ENCODE measurements around the gene BICDL2. TPM values are rescaled to one million over a fixed set of nuclear protein-coding genes. Genes with fewer than 3 reads are reported as not detected.

BICDL2 gene
- total and polyA plus RNA-seq, 3 donors from 2014 or later: 0.29 to 1.3 (median 0.37) TPM

DNA sequence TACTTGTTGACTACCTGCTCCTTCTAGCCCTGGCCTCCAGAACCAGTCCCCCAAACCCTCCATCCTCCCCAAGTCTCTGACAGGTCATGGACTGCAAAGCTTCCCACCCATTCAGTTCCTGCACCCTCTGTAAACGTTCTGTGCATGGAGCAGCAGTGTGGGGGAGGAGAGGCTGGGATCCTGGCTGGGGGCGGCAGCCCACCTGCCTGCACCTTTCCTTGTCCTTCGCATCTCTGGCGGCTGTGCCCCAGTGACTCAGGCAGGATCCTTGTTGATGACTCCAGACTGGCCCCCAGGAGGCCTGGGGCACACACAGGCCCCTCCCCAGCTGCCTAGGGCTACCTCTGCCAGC lies 54.9 kb downstream of the BICDL2 start:
- Histone ChIP-seq H3K4me3 (no peak overlapping the region), H3K36me3 (ENCODE audit: low read depth, missing control alignments) (no peaks in the 10 kb centered on the region), H3K9me3 (no peaks in the 10 kb centered on the region), H3K4me1 (peaks cover 31% of the 10 kb centered on the region), H3K27ac (no peak overlapping the region), H3K27me3 (no peaks in the 10 kb centered on the region)
- WGBS, 2 donors: 45 to 48% methylated on average over 4 of the region's 4 CpGs
- TF ChIP-seq POLR2A (IDR thresholded peaks at IDR 0.05): no peak
- TF ChIP-seq, protein P1, sequence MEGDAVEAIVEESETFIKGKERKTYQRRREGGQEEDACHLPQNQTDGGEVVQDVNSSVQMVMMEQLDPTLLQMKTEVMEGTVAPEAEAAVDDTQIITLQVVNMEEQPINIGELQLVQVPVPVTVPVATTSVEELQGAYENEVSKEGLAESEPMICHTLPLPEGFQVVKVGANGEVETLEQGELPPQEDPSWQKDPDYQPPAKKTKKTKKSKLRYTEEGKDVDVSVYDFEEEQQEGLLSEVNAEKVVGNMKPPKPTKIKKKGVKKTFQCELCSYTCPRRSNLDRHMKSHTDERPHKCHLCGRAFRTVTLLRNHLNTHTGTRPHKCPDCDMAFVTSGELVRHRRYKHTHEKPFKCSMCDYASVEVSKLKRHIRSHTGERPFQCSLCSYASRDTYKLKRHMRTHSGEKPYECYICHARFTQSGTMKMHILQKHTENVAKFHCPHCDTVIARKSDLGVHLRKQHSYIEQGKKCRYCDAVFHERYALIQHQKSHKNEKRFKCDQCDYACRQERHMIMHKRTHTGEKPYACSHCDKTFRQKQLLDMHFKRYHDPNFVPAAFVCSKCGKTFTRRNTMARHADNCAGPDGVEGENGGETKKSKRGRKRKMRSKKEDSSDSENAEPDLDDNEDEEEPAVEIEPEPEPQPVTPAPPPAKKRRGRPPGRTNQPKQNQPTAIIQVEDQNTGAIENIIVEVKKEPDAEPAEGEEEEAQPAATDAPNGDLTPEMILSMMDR (IDR thresholded peaks at IDR 0.05): no peak
- DNase-seq: no peak
- intact Hi-C loops (cut with DNase I; ENCODE audit: low total_unique reads): no loop called here

DNA sequence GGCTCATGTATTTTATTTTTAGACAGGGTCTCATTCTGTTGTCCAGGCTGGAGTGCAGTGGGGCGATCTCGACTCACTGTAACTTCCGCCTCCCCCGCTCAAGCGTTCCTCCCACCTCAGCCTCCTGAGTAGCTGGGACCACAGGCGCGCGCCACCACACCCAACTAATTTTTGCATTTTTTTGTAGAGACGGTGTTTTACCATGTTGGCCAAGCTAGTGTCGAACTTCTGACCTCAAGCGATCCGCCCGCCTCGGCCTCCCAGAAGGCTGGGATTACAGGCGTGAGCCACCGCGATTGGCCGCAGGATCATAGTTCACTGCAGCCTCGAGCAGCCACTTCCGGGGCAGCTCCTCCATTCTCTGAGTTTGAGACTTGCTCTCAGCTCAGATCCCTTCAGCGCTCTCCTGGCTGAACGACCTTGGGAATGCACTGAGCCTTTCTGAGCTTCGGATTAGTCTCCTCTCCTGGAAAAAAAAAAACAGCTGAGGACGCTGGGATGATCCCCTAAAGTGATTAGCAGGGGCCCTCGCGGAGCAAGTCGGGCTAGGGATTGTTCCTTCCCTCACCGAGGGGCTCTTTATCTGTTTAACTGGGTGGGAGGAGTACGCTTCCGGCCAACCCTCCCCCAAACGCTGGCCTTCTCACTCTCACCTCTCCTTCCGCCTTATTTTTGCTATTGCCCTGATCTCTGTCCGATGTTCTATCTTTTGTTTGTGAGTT lies 55.4 kb downstream of the BICDL2 start:
- Histone ChIP-seq H3K27ac (peak overlapping the region; percentile 34 to 89), H3K9me3 (no peaks in the 10 kb centered on the region), H3K36me3 (ENCODE audit: low read depth, missing control alignments) (no peaks in the 10 kb centered on the region), H3K4me1 (peaks cover 31% of the 10 kb centered on the region), H3K4me3 (peak overlapping the region; percentile 76 to 77), H3K27me3 (no peaks in the 10 kb centered on the region)
- WGBS, 2 donors: 18 to 25% methylated on average over 33 of the region's 33 CpGs
- intact Hi-C loops (cut with DNase I; ENCODE audit: low total_unique reads): no loop called here
- TF ChIP-seq, protein P1 (IDR thresholded peaks at IDR 0.05): no peak
- DNase-seq: peak; percentile 64

DNA sequence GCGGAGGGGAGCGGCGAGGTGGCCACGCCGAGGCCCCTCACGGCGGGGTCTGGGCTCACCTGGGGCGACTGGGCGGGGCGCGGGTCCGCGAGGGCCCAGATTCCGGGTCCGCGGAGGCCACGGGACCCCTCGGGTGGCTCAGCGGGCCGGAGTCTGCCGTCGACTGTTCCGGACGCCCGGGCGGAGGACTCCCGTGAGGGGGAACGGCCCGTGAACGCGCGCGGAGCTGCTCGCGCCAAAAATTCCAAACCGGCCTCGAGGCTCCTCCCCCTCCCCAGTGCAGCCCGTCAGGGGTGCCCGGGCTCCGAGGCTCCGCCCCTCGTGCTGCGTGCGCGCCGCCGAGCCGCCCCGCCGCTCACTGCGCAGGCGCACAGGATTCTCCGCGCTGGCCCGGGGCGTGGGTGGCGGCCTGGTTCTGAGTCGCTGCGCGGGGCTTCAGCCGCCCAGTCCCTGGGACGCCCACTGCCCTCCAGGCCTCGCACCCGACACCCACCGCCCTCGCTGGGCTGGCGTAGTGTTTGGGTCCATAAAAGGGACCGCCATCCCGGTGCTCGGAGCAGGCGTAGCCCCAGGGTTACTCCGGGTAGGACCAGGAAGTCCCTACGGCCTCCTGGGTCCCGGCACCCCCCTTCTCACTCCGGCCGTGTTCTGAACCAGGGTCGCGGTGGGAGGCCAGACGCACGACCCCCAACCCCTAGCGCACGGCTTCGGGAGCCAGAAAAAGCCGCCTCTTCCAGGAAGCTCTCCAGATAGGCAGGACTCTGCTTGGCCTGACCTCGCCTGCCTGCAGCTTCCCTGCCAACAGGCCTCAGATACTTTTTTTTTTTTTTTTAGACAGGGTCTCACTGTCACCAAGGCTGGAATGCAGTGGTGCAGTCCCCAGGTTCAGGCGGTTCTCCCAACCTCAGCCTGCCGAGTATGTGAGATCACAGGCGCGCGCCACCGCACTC lies 56.2 kb downstream of the BICDL2 start, which contains the start of gene PKMYT1:
PKMYT1 (minus strand) TSS at position 220 of the 950 bp plus-strand sequence. CDS start 789 bp downstream, outside the sequence.
- H3K9me3 ChIP-seq: no peaks in the 10 kb centered on the region
- H3K27me3 ChIP-seq: no peaks in the 10 kb centered on the region
- WGBS, 2 donors: 5 to 10% methylated on average over 20 to 73 of the region's 91 CpGs
- peaks cover 26% of the 10 kb centered on the region for H3K4me1 ChIP-seq
- peak within 1 kb of the TSS; percentile 76 to 77 for H3K4me3 ChIP-seq
- DNase-seq: peak; percentile 90
- intact Hi-C loops (cut with DNase I; ENCODE audit: low total_unique reads): no loop called here
- TF ChIP-seq, protein P1 (IDR thresholded peaks at IDR 0.05): no peak
- no peak for TF ChIP-seq POLR2A (IDR thresholded peaks at IDR 0.05)
- peak within 1 kb of the TSS; percentile 34 to 89 for H3K27ac ChIP-seq
- no peaks in the 10 kb centered on the region for H3K36me3 ChIP-seq (ENCODE audit: low read depth, missing control alignments)

DNA sequence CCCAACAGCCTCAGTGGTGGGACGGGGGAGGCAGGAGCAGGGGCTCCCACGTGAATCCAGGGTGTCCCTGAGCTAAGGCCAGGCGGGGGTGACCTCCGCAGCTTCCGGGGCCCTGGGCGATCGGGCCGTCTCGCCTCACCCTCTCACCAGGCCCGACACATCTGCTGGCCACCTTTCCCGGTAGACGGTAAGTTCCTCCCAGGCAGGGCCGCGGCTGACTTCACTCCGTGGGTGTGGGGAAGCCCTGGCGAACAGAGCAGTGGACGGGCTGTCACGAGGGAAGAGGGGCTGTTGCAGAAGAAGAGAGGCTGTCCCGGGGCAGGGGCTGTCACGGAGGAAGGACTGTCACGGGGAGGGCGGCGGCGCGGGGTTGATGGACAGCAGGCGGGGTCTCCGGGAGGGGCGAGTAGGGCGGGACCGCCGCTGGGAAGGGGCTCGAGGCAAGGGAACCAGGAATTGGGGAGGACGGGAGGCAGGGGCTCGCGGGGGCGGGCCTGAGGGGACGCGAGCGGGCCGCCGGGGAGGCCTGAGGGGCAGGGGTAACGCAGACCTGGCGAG lies 57.0 kb downstream of the BICDL2 start:
- Histone ChIP-seq H3K4me3 (peak overlapping the region; percentile 76 to 77), H3K27me3 (no peaks in the 10 kb centered on the region), H3K4me1 (peaks cover 20% of the 10 kb centered on the region), H3K9me3 (no peaks in the 10 kb centered on the region), H3K36me3 (ENCODE audit: low read depth, missing control alignments) (no peaks in the 10 kb centered on the region), H3K27ac (peak overlapping the region in 1 of 2 donors; percentile 89)
- TF ChIP-seq, protein P1 (IDR thresholded peaks at IDR 0.05): no peak
- no peak for TF ChIP-seq POLR2A (IDR thresholded peaks at IDR 0.05)
- 1 to 5% methylated on average over 32 to 43 of the region's 43 CpGs for WGBS, 2 donors
- intact Hi-C loops (cut with DNase I; ENCODE audit: low total_unique reads): no loop called here
- DNase-seq: no peak

Small RNA genes within 50 kb of the gene (small RNA-seq; reads per million reads assigned to genes)
- gene LINC00514 (0 reads per million in 2 donors), gene RNU1-22P (0 to 0.09 reads per million in 2 donors)

Other genes starting within 250 kb of the BICDL2 start
- under 1 TPM in 1 of 2 donors, not detected in 1; 0.93 TPM for gene PRSS33, start 249.4 kb downstream of the BICDL2 start, total RNA-seq
- 4.4 TPM for gene PRSS33, start 249.4 kb downstream of the BICDL2 start, polyA plus RNA-seq (ENCODE audit: insufficient read depth, low read depth, low replicate concordance)
- 1 to 10 TPM in 1 of 2 donors, under 1 TPM in 1; 0.43 to 2.1 TPM for gene PRSS41, start 238.5 kb downstream of the BICDL2 start, total RNA-seq
- gene PRSS41, start 238.5 kb downstream of the BICDL2 start, polyA plus RNA-seq (ENCODE audit: insufficient read depth, low read depth, low replicate concordance): 0.88 TPM
- 100 to 1,000 TPM in 1 of 2 donors, 10 to 100 TPM in 1; 62.5 to 130 TPM for gene PRSS21, start 219.7 kb downstream of the BICDL2 start, total RNA-seq
- gene PRSS21, start 219.7 kb downstream of the BICDL2 start, polyA plus RNA-seq (ENCODE audit: insufficient read depth, low read depth, low replicate concordance): 153 TPM
- gene ZG16B, start 206.6 kb downstream of the BICDL2 start, total RNA-seq: 1 to 10 TPM; 1.7 to 3.5 TPM
- gene ZG16B, start 206.6 kb downstream of the BICDL2 start, polyA plus RNA-seq (ENCODE audit: insufficient read depth, low read depth, low replicate concordance): 1.8 TPM
- gene PRSS22, start 178.8 kb downstream of the BICDL2 start, total RNA-seq: not detected
- 0.38 TPM for gene PRSS22, start 178.8 kb downstream of the BICDL2 start, polyA plus RNA-seq (ENCODE audit: insufficient read depth, low read depth, low replicate concordance)
- gene FLYWCH2, start 153.7 kb downstream of the BICDL2 start, total RNA-seq: 10 to 100 TPM; 96.1 to 96.5 TPM
- gene FLYWCH2, start 153.7 kb downstream of the BICDL2 start, polyA plus RNA-seq (ENCODE audit: insufficient read depth, low read depth, low replicate concordance): 42.3 TPM
- 10 to 100 TPM; 26.7 to 31.0 TPM for gene FLYWCH1, start 125.0 kb downstream of the BICDL2 start, total RNA-seq
- gene FLYWCH1, start 125.0 kb downstream of the BICDL2 start, polyA plus RNA-seq (ENCODE audit: insufficient read depth, low read depth, low replicate concordance): 12.5 TPM
- gene KREMEN2, start 72.7 kb downstream of the BICDL2 start, total RNA-seq: 1 to 10 TPM; 1.7 TPM
- 0.86 TPM for gene KREMEN2, start 72.7 kb downstream of the BICDL2 start, polyA plus RNA-seq (ENCODE audit: insufficient read depth, low read depth, low replicate concordance)
- 1 to 10 TPM; 6.4 to 7.1 TPM for gene PAQR4, start 67.6 kb downstream of the BICDL2 start, total RNA-seq
- gene PAQR4, start 67.6 kb downstream of the BICDL2 start, polyA plus RNA-seq (ENCODE audit: insufficient read depth, low read depth, low replicate concordance): 6.2 TPM
- 100 to 1,000 TPM in 1 of 2 donors, 10 to 100 TPM in 1; 76.4 to 146 TPM for gene PKMYT1, start 56.5 kb downstream of the BICDL2 start, total RNA-seq
- gene PKMYT1, start 56.5 kb downstream of the BICDL2 start, polyA plus RNA-seq (ENCODE audit: insufficient read depth, low read depth, low replicate concordance): 119 TPM
- gene CLDN9, start 24.0 kb downstream of the BICDL2 start, total RNA-seq: under 1 TPM; 0.37 to 0.39 TPM
- gene CLDN9, start 24.0 kb downstream of the BICDL2 start, polyA plus RNA-seq (ENCODE audit: insufficient read depth, low read depth, low replicate concordance): 0.34 TPM
- gene CLDN6, start 18.8 kb downstream of the BICDL2 start, total RNA-seq: under 1 TPM; 0.55 to 0.74 TPM
- 0.70 TPM for gene CLDN6, start 18.8 kb downstream of the BICDL2 start, polyA plus RNA-seq (ENCODE audit: insufficient read depth, low read depth, low replicate concordance)
- gene TNFRSF12A, start 16.6 kb downstream of the BICDL2 start, total RNA-seq: 10 to 100 TPM; 16.8 to 33.4 TPM
- gene TNFRSF12A, start 16.6 kb downstream of the BICDL2 start, polyA plus RNA-seq (ENCODE audit: insufficient read depth, low read depth, low replicate concordance): 12.8 TPM
- gene HCFC1R1, start 13.0 kb downstream of the BICDL2 start, total RNA-seq: 10 to 100 TPM; 30.2 to 39.4 TPM
- 94.5 TPM for gene HCFC1R1, start 13.0 kb downstream of the BICDL2 start, polyA plus RNA-seq (ENCODE audit: insufficient read depth, low read depth, low replicate concordance)
- 10 to 100 TPM; 17.3 to 27.3 TPM for gene THOC6, start 12.9 kb downstream of the BICDL2 start, total RNA-seq
- gene THOC6, start 12.9 kb downstream of the BICDL2 start, polyA plus RNA-seq (ENCODE audit: insufficient read depth, low read depth, low replicate concordance): 19.6 TPM
- 1 to 10 TPM in 1 of 2 donors, under 1 TPM in 1; 0.62 to 1.5 TPM for gene MMP25, start 9.6 kb upstream of the BICDL2 start, total RNA-seq
- 0.53 TPM for gene MMP25, start 9.6 kb upstream of the BICDL2 start, polyA plus RNA-seq (ENCODE audit: insufficient read depth, low read depth, low replicate concordance)
- 10 to 100 TPM; 27.1 to 33.0 TPM for gene IL32, start 28.7 kb upstream of the BICDL2 start, total RNA-seq
- gene IL32, start 28.7 kb upstream of the BICDL2 start, polyA plus RNA-seq (ENCODE audit: insufficient read depth, low read depth, low replicate concordance): 62.2 TPM
- under 1 TPM; 0.79 to 0.93 TPM for gene ZSCAN10, start 62.4 kb upstream of the BICDL2 start, total RNA-seq
- 0.91 TPM for gene ZSCAN10, start 62.4 kb upstream of the BICDL2 start, polyA plus RNA-seq (ENCODE audit: insufficient read depth, low read depth, low replicate concordance)
- gene ZNF205, start 75.6 kb upstream of the BICDL2 start, total RNA-seq: 10 to 100 TPM in 1 of 2 donors, 1 to 10 TPM in 1; 9.8 to 19.4 TPM
- gene ZNF205, start 75.6 kb upstream of the BICDL2 start, polyA plus RNA-seq (ENCODE audit: insufficient read depth, low read depth, low replicate concordance): 5.5 TPM
- 10 to 100 TPM; 43.1 to 57.3 TPM for gene ZNF213, start 98.1 kb upstream of the BICDL2 start, total RNA-seq
- gene ZNF213, start 98.1 kb upstream of the BICDL2 start, polyA plus RNA-seq (ENCODE audit: insufficient read depth, low read depth, low replicate concordance): 46.8 TPM
- not detected for gene OR1F1, start 151.3 kb upstream of the BICDL2 start, total RNA-seq
- not detected for gene OR1F1, start 151.3 kb upstream of the BICDL2 start, polyA plus RNA-seq (ENCODE audit: insufficient read depth, low read depth, low replicate concordance)
- 10 to 100 TPM; 45.2 to 48.3 TPM for gene ZNF200, start 198.2 kb upstream of the BICDL2 start, total RNA-seq
- gene ZNF200, start 198.2 kb upstream of the BICDL2 start, polyA plus RNA-seq (ENCODE audit: insufficient read depth, low read depth, low replicate concordance): 41.9 TPM
- gene MEFV, start 219.7 kb upstream of the BICDL2 start, total RNA-seq: 1 to 10 TPM; 5.2 to 5.7 TPM
- gene MEFV, start 219.7 kb upstream of the BICDL2 start, polyA plus RNA-seq (ENCODE audit: insufficient read depth, low read depth, low replicate concordance): 2.6 TPM
- gene ZNF263, start 246.5 kb upstream of the BICDL2 start, total RNA-seq: 10 to 100 TPM; 47.3 to 58.3 TPM
- gene ZNF263, start 246.5 kb upstream of the BICDL2 start, polyA plus RNA-seq (ENCODE audit: insufficient read depth, low read depth, low replicate concordance): 44.7 TPM

Data from testis (tissue), 3 donors.